ENCODE measurements around the gene B3GALNT2.

The B3GALNT2 gene

DNA sequence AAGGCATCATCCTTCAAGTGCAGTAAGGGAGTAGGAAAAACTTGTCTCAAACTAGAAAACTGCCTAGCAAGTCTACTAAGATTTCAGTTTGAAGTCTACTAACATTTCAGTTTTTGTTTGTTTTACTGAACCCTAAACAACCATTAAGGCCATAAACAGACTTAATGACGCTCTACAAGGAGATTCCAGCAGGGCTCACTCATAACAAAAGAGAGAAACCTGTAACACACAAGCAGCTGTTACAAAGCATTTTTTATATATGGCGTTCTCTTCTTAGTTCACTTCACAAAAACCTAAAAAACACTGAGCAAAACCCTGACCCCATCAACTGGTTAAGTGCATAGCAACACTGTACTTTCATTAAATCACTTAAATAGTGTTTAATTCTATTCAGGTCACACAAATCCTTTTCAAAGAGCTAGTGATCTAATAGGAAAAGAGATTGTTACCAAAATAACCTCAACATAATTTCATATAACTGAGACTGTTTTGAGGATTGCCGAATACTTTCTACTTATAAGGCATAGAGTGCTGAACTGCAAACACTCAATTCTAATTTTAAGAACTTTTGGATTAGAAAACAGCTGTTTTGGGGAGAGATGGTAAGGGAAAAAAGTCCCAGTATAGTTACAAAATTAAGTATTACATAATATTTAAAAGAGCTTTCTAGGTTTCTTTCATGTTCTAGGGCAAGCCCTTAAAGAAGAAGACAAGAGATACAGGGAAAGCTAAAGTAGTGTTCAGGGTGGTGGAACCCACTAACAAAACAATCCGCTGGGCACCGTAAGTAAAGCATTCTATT is 1.4 kb downstream of the B3GALNT2 start:
- H3K79me1 ChIP-seq (replicated peaks; ENCODE audit: low read length, poor library complexity, severe bottlenecking) = peaks cover 1% of the 10 kb centered on the region
- peak overlapping the region; percentile 79 for H3K4me2 ChIP-seq (ENCODE audit: low read length, poor library complexity, severe bottlenecking)
- DNase-seq = peak; percentile 78
- H3K27ac ChIP-seq (ENCODE audit: low read length, poor library complexity, severe bottlenecking) = peak overlapping the region; percentile 66
- H3K23ac ChIP-seq (ENCODE audit: low read length in 2 of 2) = no peak overlapping the region
- no peaks in the 10 kb centered on the region for H3K27me3 ChIP-seq (ENCODE audit: control insufficient read depth in 1 of 2, insufficient read depth in 1 of 2, low read length in 2 of 2)
- H2BK120ac ChIP-seq (ENCODE audit: low read depth, low read length) = no peak overlapping the region
- WGBS = 1% methylated on average over 4 of the region's 5 CpGs
- no peak overlapping the region for H2BK5ac ChIP-seq (ENCODE audit: low read depth, low read length, poor library complexity, severe bottlenecking)
- no peak overlapping the region for H4K91ac ChIP-seq (ENCODE audit: low read length)
- H3K18ac ChIP-seq (ENCODE audit: low read depth in 1 of 2, low read length in 2 of 2) = no peak overlapping the region
- no peak overlapping the region for H3K4ac ChIP-seq (ENCODE audit: low read depth in 1 of 2, low read length in 2 of 2)
- peak overlapping the region in 1 of 2 experiments; percentile 87 for H3K4me3 ChIP-seq (ENCODE audit: insufficient read depth in 1 of 2, low read depth in 1 of 2, low read length in 2 of 2)
- H2AK5ac ChIP-seq (ENCODE audit: low read length, severe bottlenecking) = no peak overlapping the region
- no peaks in the 10 kb centered on the region for H3K9me3 ChIP-seq (ENCODE audit: control insufficient read depth, low read length)
- no peaks in the 10 kb centered on the region for H3K36me3 ChIP-seq (ENCODE audit: control insufficient read depth in 1 of 2, insufficient read depth in 2 of 2, low read depth in 1 of 2, low read length in 2 of 2)
- no peak overlapping the region for H4K8ac ChIP-seq (ENCODE audit: low read length)
- no peak overlapping the region for H2AFZ ChIP-seq (ENCODE audit: low read depth, low read length)
- H3K14ac ChIP-seq (ENCODE audit: low read length in 2 of 2) = no peak overlapping the region
- H3K9ac ChIP-seq (ENCODE audit: low read length) = peak overlapping the region; percentile 92
- H3K4me1 ChIP-seq (ENCODE audit: control insufficient read depth, insufficient read depth, low read depth, low read length) = no peaks in the 10 kb centered on the region
- no peak overlapping the region for H2BK12ac ChIP-seq (ENCODE audit: low read length in 2 of 2)
- H2BK15ac ChIP-seq (ENCODE audit: low read depth, poor library complexity, severe bottlenecking) = no peak overlapping the region

DNA sequence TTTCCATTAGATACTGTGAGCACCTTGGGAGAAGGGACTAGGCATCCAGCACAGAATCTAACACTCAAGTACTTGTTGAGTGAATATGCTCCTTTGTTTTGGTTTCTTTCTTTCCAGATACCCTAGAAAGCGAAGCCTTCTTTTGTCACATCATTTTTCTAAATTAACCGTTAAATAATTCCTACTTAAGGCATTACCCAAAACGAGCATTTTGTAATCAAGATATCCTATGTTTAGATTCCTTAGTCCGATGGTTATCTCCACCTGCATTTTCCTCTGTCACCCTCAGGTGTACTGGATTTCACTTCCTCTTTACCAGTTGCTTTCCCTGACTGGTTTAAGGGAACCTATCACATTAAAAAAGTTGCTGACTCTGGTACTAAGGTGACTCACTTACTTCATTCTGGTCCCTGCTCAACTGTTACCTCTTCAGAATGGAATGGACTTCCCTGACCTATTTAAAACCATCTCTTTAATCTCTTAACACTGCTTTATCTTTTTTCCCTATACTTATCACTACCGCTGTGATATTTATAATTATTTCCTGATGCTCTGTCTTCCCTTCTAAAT is 3.2 kb downstream of the B3GALNT2 start:
- Histone ChIP-seq H4K91ac (ENCODE audit: low read length) (no peak overlapping the region), H3K18ac (ENCODE audit: low read depth in 1 of 2, low read length in 2 of 2) (no peak overlapping the region), H3K4me1 (ENCODE audit: control insufficient read depth, insufficient read depth, low read depth, low read length) (no peaks in the 10 kb centered on the region), H3K9me3 (ENCODE audit: control insufficient read depth, low read length) (no peaks in the 10 kb centered on the region), H3K23ac (ENCODE audit: low read length in 2 of 2) (no peak overlapping the region), H4K8ac (ENCODE audit: low read length) (no peak overlapping the region), H3K14ac (ENCODE audit: low read length in 2 of 2) (no peak overlapping the region), H3K79me1 (replicated peaks; ENCODE audit: low read length, poor library complexity, severe bottlenecking) (peaks cover 1% of the 10 kb centered on the region), H2AFZ (ENCODE audit: low read depth, low read length) (no peak overlapping the region), H3K36me3 (ENCODE audit: control insufficient read depth in 1 of 2, insufficient read depth in 2 of 2, low read depth in 1 of 2, low read length in 2 of 2) (no peaks in the 10 kb centered on the region), H3K4me3 (ENCODE audit: insufficient read depth in 1 of 2, low read depth in 1 of 2, low read length in 2 of 2) (no peak overlapping the region), H3K4ac (ENCODE audit: low read depth in 1 of 2, low read length in 2 of 2) (no peak overlapping the region), H2BK12ac (ENCODE audit: low read length in 2 of 2) (no peak overlapping the region), H3K27me3 (ENCODE audit: control insufficient read depth in 1 of 2, insufficient read depth in 1 of 2, low read length in 2 of 2) (no peaks in the 10 kb centered on the region), H2AK5ac (ENCODE audit: low read length, severe bottlenecking) (no peak overlapping the region), H3K27ac (ENCODE audit: low read length, poor library complexity, severe bottlenecking) (no peak overlapping the region), H3K9ac (ENCODE audit: low read length) (no peak overlapping the region), H3K4me2 (ENCODE audit: low read length, poor library complexity, severe bottlenecking) (no peak overlapping the region), H2BK15ac (ENCODE audit: low read depth, poor library complexity, severe bottlenecking) (no peak overlapping the region), H2BK5ac (ENCODE audit: low read depth, low read length, poor library complexity, severe bottlenecking) (no peak overlapping the region), H2BK120ac (ENCODE audit: low read depth, low read length) (no peak overlapping the region)
- WGBS = 93% methylated on average over 5 of the region's 5 CpGs
- DNase-seq = peak; percentile 15

DNA sequence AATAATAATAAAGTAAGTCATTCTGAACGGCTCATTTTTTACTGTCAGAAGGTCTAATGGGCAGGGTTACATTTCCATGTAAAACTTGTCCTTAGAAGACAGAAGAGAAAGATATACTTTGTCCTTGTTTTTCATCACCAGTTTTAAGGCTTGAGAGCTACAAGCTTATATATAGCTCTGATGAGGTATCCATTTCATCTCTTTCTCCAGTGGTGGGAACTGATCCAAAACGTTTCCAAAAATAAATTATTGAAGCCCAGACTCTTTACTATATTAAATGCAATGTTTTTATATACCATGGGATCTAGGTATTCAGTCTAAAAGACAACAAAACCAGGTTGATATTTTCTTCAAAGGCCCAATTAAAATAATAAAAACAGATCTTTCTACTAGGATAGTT is 8.7 kb downstream of the B3GALNT2 start:
- no peak overlapping the region for H3K14ac ChIP-seq (ENCODE audit: low read length in 2 of 2)
- no peak overlapping the region for H2AFZ ChIP-seq (ENCODE audit: low read depth, low read length)
- no peak overlapping the region for H3K4me2 ChIP-seq (ENCODE audit: low read length, poor library complexity, severe bottlenecking)
- no peak overlapping the region for H3K9ac ChIP-seq (ENCODE audit: low read length)
- no CpG with 5 or more reads among the region's 2 CpGs for WGBS
- H2BK5ac ChIP-seq (ENCODE audit: low read depth, low read length, poor library complexity, severe bottlenecking) = no peak overlapping the region
- H3K27me3 ChIP-seq (ENCODE audit: control insufficient read depth in 1 of 2, insufficient read depth in 1 of 2, low read length in 2 of 2) = no peaks in the 10 kb centered on the region
- no peak overlapping the region for H3K18ac ChIP-seq (ENCODE audit: low read depth in 1 of 2, low read length in 2 of 2)
- no peak overlapping the region for H4K8ac ChIP-seq (ENCODE audit: low read length)
- H4K91ac ChIP-seq (ENCODE audit: low read length) = no peak overlapping the region
- peaks cover 9% of the 10 kb centered on the region for H3K79me1 ChIP-seq (replicated peaks; ENCODE audit: low read length, poor library complexity, severe bottlenecking)
- H3K4me1 ChIP-seq (ENCODE audit: control insufficient read depth, insufficient read depth, low read depth, low read length) = peaks cover 2% of the 10 kb centered on the region
- H3K36me3 ChIP-seq (ENCODE audit: control insufficient read depth in 1 of 2, insufficient read depth in 2 of 2, low read depth in 1 of 2, low read length in 2 of 2) = peaks cover 5 to 44% of the 10 kb centered on the region in 2 experiments
- no peak overlapping the region for H3K4ac ChIP-seq (ENCODE audit: low read depth in 1 of 2, low read length in 2 of 2)
- no peak overlapping the region for H3K23ac ChIP-seq (ENCODE audit: low read length in 2 of 2)
- DNase-seq = no peak
- H3K4me3 ChIP-seq (ENCODE audit: insufficient read depth in 1 of 2, low read depth in 1 of 2, low read length in 2 of 2) = no peak overlapping the region
- H3K27ac ChIP-seq (ENCODE audit: low read length, poor library complexity, severe bottlenecking) = no peak overlapping the region
- no peak overlapping the region for H2BK120ac ChIP-seq (ENCODE audit: low read depth, low read length)
- no peak overlapping the region for H2AK5ac ChIP-seq (ENCODE audit: low read length, severe bottlenecking)
- no peaks in the 10 kb centered on the region for H3K9me3 ChIP-seq (ENCODE audit: control insufficient read depth, low read length)
- no peak overlapping the region for H2BK15ac ChIP-seq (ENCODE audit: low read depth, poor library complexity, severe bottlenecking)
- H2BK12ac ChIP-seq (ENCODE audit: low read length in 2 of 2) = no peak overlapping the region

DNA sequence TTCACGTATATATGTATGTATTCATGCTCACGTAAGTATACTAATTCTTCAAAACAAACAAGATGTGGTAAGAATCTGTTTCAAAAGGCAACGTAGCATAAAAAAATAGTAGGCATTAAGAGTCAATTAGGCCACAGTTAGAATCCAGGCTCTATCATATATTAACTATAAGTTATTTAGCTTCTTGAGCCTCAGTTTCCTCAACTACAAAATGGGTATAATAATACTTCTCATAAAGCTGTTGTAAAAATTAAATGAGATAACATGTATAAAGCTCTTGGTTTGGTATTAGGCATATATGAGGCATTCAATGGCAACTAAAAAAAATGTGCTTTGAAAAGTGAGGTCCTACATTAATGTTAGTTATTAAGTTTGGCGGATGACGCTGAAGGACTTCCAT is 9.2 kb downstream of the B3GALNT2 start:
- Histone ChIP-seq H2BK15ac (ENCODE audit: low read depth, poor library complexity, severe bottlenecking) (no peak overlapping the region), H3K4ac (ENCODE audit: low read depth in 1 of 2, low read length in 2 of 2) (no peak overlapping the region), H3K4me2 (ENCODE audit: low read length, poor library complexity, severe bottlenecking) (no peak overlapping the region), H3K18ac (ENCODE audit: low read depth in 1 of 2, low read length in 2 of 2) (no peak overlapping the region), H2BK12ac (ENCODE audit: low read length in 2 of 2) (no peak overlapping the region), H2AFZ (ENCODE audit: low read depth, low read length) (no peak overlapping the region), H3K27ac (ENCODE audit: low read length, poor library complexity, severe bottlenecking) (no peak overlapping the region), H2BK120ac (ENCODE audit: low read depth, low read length) (no peak overlapping the region), H3K4me1 (ENCODE audit: control insufficient read depth, insufficient read depth, low read depth, low read length) (peaks cover 2% of the 10 kb centered on the region), H4K8ac (ENCODE audit: low read length) (no peak overlapping the region), H3K9me3 (ENCODE audit: control insufficient read depth, low read length) (no peaks in the 10 kb centered on the region), H3K9ac (ENCODE audit: low read length) (no peak overlapping the region), H2AK5ac (ENCODE audit: low read length, severe bottlenecking) (no peak overlapping the region), H3K4me3 (ENCODE audit: insufficient read depth in 1 of 2, low read depth in 1 of 2, low read length in 2 of 2) (no peak overlapping the region), H4K91ac (ENCODE audit: low read length) (no peak overlapping the region), H3K14ac (ENCODE audit: low read length in 2 of 2) (no peak overlapping the region), H3K27me3 (ENCODE audit: control insufficient read depth in 1 of 2, insufficient read depth in 1 of 2, low read length in 2 of 2) (no peaks in the 10 kb centered on the region), H3K23ac (ENCODE audit: low read length in 2 of 2) (no peak overlapping the region), H3K79me1 (replicated peaks; ENCODE audit: low read length, poor library complexity, severe bottlenecking) (peaks cover 11% of the 10 kb centered on the region), H3K36me3 (ENCODE audit: control insufficient read depth in 1 of 2, insufficient read depth in 2 of 2, low read depth in 1 of 2, low read length in 2 of 2) (peaks cover 5 to 44% of the 10 kb centered on the region in 2 experiments), H2BK5ac (ENCODE audit: low read depth, low read length, poor library complexity, severe bottlenecking) (no peak overlapping the region)
- 100% methylated on average over 1 of the region's 5 CpGs for WGBS
- DNase-seq = no peak

Measured in mesenchymal stem cell (in vitro differentiated cells and primary cell).